CD14-positive monocyte (primary cell): ENCODE results near the gene MBD2. TPM values are rescaled to one million over a fixed set of nuclear protein-coding genes. Genes with fewer than 3 reads are reported as not detected.
"Not testable (repeated sequence)": the region's sequence is repeated elsewhere in the genome, so short reads cannot be mapped to it uniquely, and the experiment has no call there.

ENCODE experiments used
- DNase-seq, 3 donors: peaks; one replicate each; pipeline ENCODE4 v3.0.0-alpha.2; 2011 to 2022
- H2AFZ ChIP-seq: 2 replicates; pipeline ENCODE4 v1.6.0; 2012; ENCODE audit warnings: mild to moderate bottlenecking, low read depth, low read length, inconsistent platforms; ENCODE audit not compliant: insufficient read depth, poor library complexity, severe bottlenecking
- H3K27ac ChIP-seq, 2 donors: 1 replicate in 1 of 2; 2 replicates in 1 of 2; pipeline ENCODE4 v1.5.1; 2012 to 2013; ENCODE audit warnings: low read length in 2 of 2, control low read depth in 1 of 2, inconsistent platforms in 1 of 2, low read depth in 1 of 2, mild to moderate bottlenecking in 1 of 2
- H3K27me3 ChIP-seq, 2 donors: one replicate each; pipeline versions ENCODE4 v1.6.0 to v1.6.1; 2011 to 2013; ENCODE audit warnings: low read length in 2 of 2; ENCODE audit not compliant: control insufficient read depth in 2 of 2, insufficient read depth in 2 of 2
- H3K36me3 ChIP-seq, 2 donors: replicated peaks in 1 of 2; 1 replicate in 1 of 2; 2 replicates in 1 of 2; pipeline versions ENCODE4 v1.5.1 to v1.6.1; 2012 to 2013; ENCODE audit warnings: low read length in 2 of 2, control low read depth in 1 of 2, inconsistent platforms in 1 of 2, mild to moderate bottlenecking in 1 of 2; ENCODE audit not compliant: insufficient read depth in 2 of 2, control insufficient read depth in 1 of 2
- H3K4me1 ChIP-seq, 2 donors: 1 replicate in 1 of 2; 2 replicates in 1 of 2; pipeline versions ENCODE4 v1.5.1 to v1.6.1; 2012 to 2013; ENCODE audit warnings: low read length in 2 of 2, control low read depth in 1 of 2, inconsistent platforms in 1 of 2, mild to moderate bottlenecking in 1 of 2, moderate library complexity in 1 of 2; ENCODE audit not compliant: insufficient read depth in 2 of 2, control insufficient read depth in 1 of 2
- H3K4me2 ChIP-seq: replicated peaks from 2 replicates; pipeline ENCODE3; 2012; ENCODE audit warnings: low read length, moderate library complexity, mild to moderate bottlenecking; ENCODE audit not compliant: poor library complexity, severe bottlenecking; ENCODE audit errors: extremely low read depth
- H3K4me3 ChIP-seq, 3 experiments: fragments of 200-600 bp in 1 of 3; sonication (generic) in 1 of 3; replicated peaks in 1 of 3; 1 replicate in 2 of 3; 2 replicates in 1 of 3; pipeline ENCODE4 v1.5.1; 2011 to 2013; ENCODE audit warnings: low read length in 3 of 3, mild to moderate bottlenecking in 3 of 3, control low read depth in 2 of 3, low read depth in 2 of 3, inconsistent platforms in 1 of 3, moderate library complexity in 1 of 3
- H3K79me2 ChIP-seq: 2 replicates; pipeline ENCODE4 v1.6.0; 2012; ENCODE audit warnings: mild to moderate bottlenecking, control low read depth, inconsistent platforms, low read length, moderate library complexity; ENCODE audit not compliant: insufficient read depth
- H3K9ac ChIP-seq: 2 replicates; pipeline ENCODE4 v1.6.0; 2017; ENCODE audit warnings: low read length, mild to moderate bottlenecking; ENCODE audit not compliant: insufficient read depth, poor library complexity, severe bottlenecking
- H3K9me3 ChIP-seq, 2 donors: replicated peaks in 1 of 2; 1 replicate in 1 of 2; 2 replicates in 1 of 2; pipeline versions ENCODE4 v1.5.1 to v1.6.1; 2012 to 2013; ENCODE audit warnings: low read length in 2 of 2, control low read depth in 1 of 2; ENCODE audit not compliant: control insufficient read depth in 1 of 2, insufficient read depth in 1 of 2
- H4K20me1 ChIP-seq: 2 replicates; pipeline ENCODE4 v1.6.0; 2012; ENCODE audit warnings: mild to moderate bottlenecking, low read length, control low read depth, moderate library complexity; ENCODE audit not compliant: insufficient read depth
- H3K27ac Mint-ChIP-seq, 7 donors: one replicate each; pipeline ENCODE4 v1.8.0; 2020; ENCODE audit warnings: mild to moderate bottlenecking in 7 of 7, mixed read lengths in 7 of 7, moderate library complexity in 6 of 7, inconsistent platforms in 2 of 7
- H3K27me3 Mint-ChIP-seq, 3 donors: one replicate each; pipeline ENCODE4 v1.8.0; 2021 to 2022; ENCODE audit warnings: low read depth in 3 of 3, mild to moderate bottlenecking in 3 of 3, mixed read lengths in 3 of 3, moderate library complexity in 3 of 3, inconsistent platforms in 1 of 3
- H3K36me3 Mint-ChIP-seq, 2 donors: one replicate each; pipeline ENCODE4 v1.8.0; 2020; ENCODE audit warnings: mixed read lengths in 2 of 2, inconsistent platforms in 1 of 2, mild to moderate bottlenecking in 1 of 2
- H3K4me1 Mint-ChIP-seq: one replicate; pipeline ENCODE4 v1.8.0; 2020; ENCODE audit warnings: mild to moderate bottlenecking, mixed read lengths
- H3K4me3 Mint-ChIP-seq, 2 donors: one replicate each; pipeline ENCODE4 v1.8.0; 2020; ENCODE audit warnings: mild to moderate bottlenecking in 2 of 2, mixed read lengths in 2 of 2, moderate library complexity in 1 of 2
- H3K9me3 Mint-ChIP-seq, 7 donors: one replicate each; pipeline ENCODE4 v1.8.0; 2020 to 2022; ENCODE audit warnings: mixed read lengths in 7 of 7, mild to moderate bottlenecking in 6 of 7, moderate library complexity in 6 of 7, inconsistent platforms in 2 of 7
- CTCF ChIP-seq: fragments of 200-600 bp; IDR thresholded peaks from one replicate; pipeline ENCODE4 v1.8.0; 2022; ENCODE audit warnings: antibody characterized with exemption, mild to moderate bottlenecking
- WGBS: methylation state at CpG from one replicate; pipeline ENCODE4 v1.1.5; 2013; ENCODE audit warnings: missing lambda C conversion rate; ENCODE audit not compliant: insufficient coverage; 5-methylcytosine and 5-hydroxymethylcytosine counted together
- intact Hi-C, 2 donors: fragments of 100-400 bp; cut with micrococcal nuclease; formaldehyde crosslinking; loops; one replicate each; pipeline versions ENCODE4 v1.15.0 to v1.15.1; 2023
- polyA plus RNA-seq, 3 donors: library from polyadenylated mRNA; depleted of rRNA in 1 of 3; unstranded in 2 of 3; stranded (reverse) in 1 of 3; fragments of 300-500 nt in 2 of 3; fragments of >200 nt in 1 of 3; fragmentation: Illumina TruSeq in 2 of 3; gene quantifications; 1 replicate in 2 of 3; 2 replicates in 1 of 3; pipeline ENCODE4 v1.2.3, GENCODE V29; 2012 to 2021

The MBD2 gene
- polyA plus RNA-seq, 3 donors = 11.6 to 64.9 (median 25.2) TPM

DNA sequence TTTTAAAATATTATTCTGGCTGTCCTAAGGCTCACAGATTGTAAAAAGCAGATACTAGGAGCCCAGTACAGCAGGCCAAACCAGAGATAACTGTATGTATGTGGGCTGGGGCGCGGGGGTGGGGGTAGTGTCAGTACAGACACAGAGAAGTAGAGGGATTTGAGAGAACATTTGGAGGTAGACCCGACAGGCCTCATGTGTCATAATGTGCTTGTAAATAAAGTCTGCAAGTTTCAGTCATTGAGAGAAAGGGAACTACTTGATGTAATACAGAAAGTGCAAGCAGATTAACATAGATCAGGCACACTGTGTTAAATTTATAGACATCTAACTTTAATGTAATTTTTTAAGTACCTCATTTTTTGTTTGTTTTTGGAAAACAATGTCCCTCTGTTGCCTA lies 37.4 kb upstream of the MBD2 start:
- Histone ChIP-seq H3K9me3 (no peaks in the 10 kb centered on the region), H3K79me2 (no peaks in the 10 kb centered on the region), H3K9ac (peak overlapping the region; percentile 47), H3K27me3 (no peaks in the 10 kb centered on the region), H3K36me3 (no peaks in the 10 kb centered on the region), H2AFZ (peak overlapping the region; percentile 26), H3K4me3 (peak overlapping the region in 1 of 3 experiments; percentile 48), H3K4me1 (peaks cover 55 to 57% of the 10 kb centered on the region in 2 donors), H3K4me2 (peak overlapping the region; percentile 64), H4K20me1 (no peaks in the 10 kb centered on the region), H3K27ac (peak overlapping the region; percentile 84 to 92)
- intact Hi-C loops = loop anchor here in 1 of 2 donors (1.0 kb wide), 1 partner anchor 7 kb away; the partner anchor contains the start of gene POLI
- Mint-ChIP-seq H3K4me3 (peak overlapping the region; percentile 30 to 39), H3K9me3 (peaks cover 0 to 2% (median 0%) of the 10 kb centered on the region in 7 donors), H3K36me3 (peaks cover 0 to 6% of the 10 kb centered on the region in 2 donors), H3K27ac (peak overlapping the region; percentile 91 to 98 (median 97)), H3K4me1 (peaks cover 54% of the 10 kb centered on the region), H3K27me3 (no peaks in the 10 kb centered on the region)
- WGBS = 19% methylated on average over 3 of the region's 3 CpGs
- DNase-seq = peak; percentile 72 to 87 (median 79)
- no peak for TF ChIP-seq CTCF

DNA sequence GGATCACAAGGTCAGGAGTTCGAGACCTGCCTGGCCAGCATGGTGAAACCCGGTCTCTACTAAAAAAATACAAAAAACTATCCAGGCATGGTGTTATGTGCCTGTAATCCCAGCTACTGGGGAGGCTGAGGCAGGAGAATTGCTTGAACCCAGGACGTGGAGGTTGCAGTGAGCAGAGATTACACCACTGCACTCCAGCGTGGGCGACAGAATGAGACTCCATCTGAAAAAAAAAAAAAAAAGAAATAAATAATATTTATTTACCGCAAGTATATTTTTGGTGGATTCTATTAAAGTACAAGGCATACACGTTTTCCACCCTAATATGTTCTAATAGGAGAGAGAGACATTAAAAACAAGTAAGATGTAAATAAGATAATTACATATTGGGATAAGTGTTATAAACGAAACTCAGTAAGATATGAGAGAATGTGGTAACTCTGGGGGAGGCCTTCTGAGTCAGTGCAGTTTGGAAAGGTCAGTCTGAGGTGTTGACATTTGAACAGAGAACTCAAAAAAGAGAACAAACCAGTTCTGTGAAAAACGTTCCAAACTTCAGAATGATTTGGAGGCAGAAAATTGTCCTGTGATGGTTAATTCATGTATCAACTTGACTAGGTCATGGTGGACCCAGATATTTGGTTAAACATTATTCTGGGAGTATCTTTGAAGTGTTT lies 36.1 kb upstream of the MBD2 start:
- H3K27me3 Mint-ChIP-seq = no peaks in the 10 kb centered on the region
- H3K27ac Mint-ChIP-seq = peak overlapping the region; percentile 91 to 98 (median 97)
- H3K4me1 Mint-ChIP-seq = peaks cover 62% of the 10 kb centered on the region
- no peak for TF ChIP-seq CTCF
- peak overlapping the region in 1 of 2 donors; percentile 52 for H3K4me3 Mint-ChIP-seq
- WGBS = 33% methylated on average over 3 of the region's 9 CpGs
- Histone ChIP-seq H3K4me2 (peak overlapping the region; percentile 64), H3K4me1 (peaks cover 67 to 70% of the 10 kb centered on the region in 2 donors), H3K9me3 (no peaks in the 10 kb centered on the region), H3K27ac (peak overlapping the region; percentile 84 to 92), H3K27me3 (no peaks in the 10 kb centered on the region), H3K36me3 (no peaks in the 10 kb centered on the region), H3K9ac (peak overlapping the region; percentile 47), H3K4me3 (peak overlapping the region in 1 of 3 experiments; percentile 48), H3K79me2 (no peaks in the 10 kb centered on the region), H4K20me1 (no peaks in the 10 kb centered on the region), H2AFZ (no peak overlapping the region)
- peaks cover 0 to 6% of the 10 kb centered on the region in 2 donors for H3K36me3 Mint-ChIP-seq
- H3K9me3 Mint-ChIP-seq = peaks cover 0 to under 1% (median 0%) of the 10 kb centered on the region in 7 donors
- intact Hi-C loops = loop anchor here in 1 of 2 donors (1.0 kb wide), 1 partner anchor 9 kb away; the partner anchor contains the start of gene POLI
- DNase-seq = peak; percentile 83 to 94 (median 88)

GRCh38 chr18:54257818-54258217 lies 33.3 kb upstream of the MBD2 start:
- H3K27me3 Mint-ChIP-seq, H3K4me3 ChIP-seq, H4K20me1 ChIP-seq, H3K9me3 ChIP-seq, H3K9me3 Mint-ChIP-seq, H2AFZ ChIP-seq, H3K36me3 Mint-ChIP-seq, DNase-seq, H3K4me3 Mint-ChIP-seq, H3K9ac ChIP-seq, H3K27me3 ChIP-seq, intact Hi-C loops, H3K79me2 ChIP-seq, H3K4me2 ChIP-seq, H3K36me3 ChIP-seq: not testable (repeated sequence)
- Histone ChIP-seq H3K4me1 (peaks cover 71 to 79% of the 10 kb centered on the region in 2 donors), H3K27ac (peak overlapping the region; percentile 49 to 92)
- Mint-ChIP-seq H3K27ac (peak overlapping the region; percentile 81 to 91 (median 84)), H3K4me1 (peaks cover 69% of the 10 kb centered on the region)
- 72% methylated on average over 3 of the region's 6 CpGs for WGBS
